Endothelial cell of umbilical vein (primary cell): ENCODE measurements around the gene ARHGAP27. TPM values are rescaled to one million over a fixed set of nuclear protein-coding genes. Genes with fewer than 3 reads are reported as not detected.

Source experiments
- BruUV-seq: library from RNA; stranded (reverse); fragments of 400-500 nt; replicated peaks from 2 replicates; lab custom pipeline; 2021; lab: Mats Ljungman, UMichigan
- CTCF ChIA-PET: fragments of 300-600, 350-600 bp; sonication (Branson Sonifier 250); formaldehyde crosslinking; loops from one replicate; lab custom pipeline; 2021; ENCODE audit warnings: antibody characterized with exemption, inconsistent platforms; lab: Charles Lee
- POLR2A ChIA-PET: fragments of 300-600, 350-600 bp; sonication (Branson Sonifier 250); formaldehyde crosslinking; loops from one replicate; lab custom pipeline; 2021; ENCODE audit warnings: antibody characterized with exemption, inconsistent platforms; lab: Charles Lee
- DNase-seq: peaks from one replicate; pipeline ENCODE4 v3.0.0-alpha.2; 2011; ENCODE audit warnings: low read depth, low spot score
- FAIRE-seq: peaks from 2 replicates; lab custom pipeline; 2011; peaks lifted over from hg19 to GRCh38; lab: Jason Lieb, UNC
- H2AFZ ChIP-seq: 2 replicates; pipeline ENCODE4 v1.6.0; 2012; ENCODE audit warnings: low read depth, low read length, control low read depth, inconsistent platforms
- H3K27ac ChIP-seq: 2 replicates; pipeline ENCODE4 v1.5.1; 2011; ENCODE audit warnings: low read depth, mild to moderate bottlenecking, control low read depth, low read length, moderate library complexity; ENCODE audit not compliant: insufficient read depth
- H3K27me3 ChIP-seq, 2 experiments: 2 replicates each; pipeline versions ENCODE4 v1.6.0 to v1.6.1; 2011; ENCODE audit warnings: low read length in 2 of 2, mixed read lengths in 1 of 2; ENCODE audit not compliant: control insufficient read depth in 2 of 2, insufficient read depth in 2 of 2
- H3K36me3 ChIP-seq, 2 experiments: 2 replicates in 1 of 2; 3 replicates in 1 of 2; pipeline ENCODE4 v1.5.1; 2011; ENCODE audit warnings: low read length in 2 of 2, mild to moderate bottlenecking in 1 of 2, moderate library complexity in 1 of 2; ENCODE audit not compliant: control insufficient read depth in 2 of 2, insufficient read depth in 2 of 2; ENCODE audit errors: extremely low read depth in 1 of 2
- H3K4me1 ChIP-seq: 3 replicates; pipeline ENCODE4 v1.5.1; 2011; ENCODE audit warnings: mild to moderate bottlenecking, low read length; ENCODE audit not compliant: control insufficient read depth, insufficient read depth; ENCODE audit errors: extremely low read depth
- H3K4me2 ChIP-seq: 2 replicates; pipeline ENCODE4 v1.6.1; 2011; ENCODE audit warnings: low read length, control low read depth, mixed read lengths; ENCODE audit not compliant: insufficient read depth
- H3K4me3 ChIP-seq, 3 experiments: fragments of 200-600 bp in 1 of 3; sonication (generic), shearing (Covaris generic) in 1 of 3; replicated peaks in 1 of 3; 2 replicates each; pipeline ENCODE4 v1.5.1; 2011 to 2016; ENCODE audit warnings: control low read depth in 3 of 3, low read length in 3 of 3, mild to moderate bottlenecking in 2 of 3, inconsistent platforms in 1 of 3, low read depth in 1 of 3, moderate library complexity in 1 of 3; ENCODE audit not compliant: insufficient read depth in 1 of 3
- H3K79me2 ChIP-seq: 2 replicates; pipeline ENCODE4 v1.6.0; 2012; ENCODE audit warnings: low read length, inconsistent platforms; ENCODE audit not compliant: control insufficient read depth, insufficient read depth
- H3K9ac ChIP-seq: replicated peaks from 2 replicates; pipeline ENCODE3; 2011; ENCODE audit warnings: low read length, control low read depth; ENCODE audit not compliant: insufficient read depth; ENCODE audit errors: extremely low read depth
- H3K9me1 ChIP-seq: replicated peaks from 3 replicates; pipeline ENCODE4 v1.6.0; 2011; ENCODE audit warnings: mild to moderate bottlenecking, low read length; ENCODE audit not compliant: control insufficient read depth, insufficient read depth; ENCODE audit errors: extremely low read depth
- H3K9me3 ChIP-seq: replicated peaks from 2 replicates; pipeline ENCODE4 v1.5.1; 2012; ENCODE audit warnings: low read length, inconsistent platforms; ENCODE audit not compliant: control insufficient read depth, insufficient read depth
- H4K20me1 ChIP-seq: replicated peaks from 2 replicates; pipeline ENCODE3; 2011; ENCODE audit warnings: mild to moderate bottlenecking, low read length; ENCODE audit not compliant: control insufficient read depth, insufficient read depth; ENCODE audit errors: extremely low read depth
- EZH2 ChIP-seq: IDR thresholded peaks from 2 replicates; pipeline ENCODE4 v1.6.1; 2012; ENCODE audit warnings: borderline replicate concordance, low read depth, mild to moderate bottlenecking, moderate library complexity, low read length, inconsistent platforms; ENCODE audit not compliant: severe bottlenecking
- FOS ChIP-seq: IDR thresholded peaks from 2 replicates; pipeline ENCODE4 v1.6.1; 2011; ENCODE audit warnings: mild to moderate bottlenecking, low read length, moderate library complexity, borderline replicate concordance; ENCODE audit not compliant: insufficient read depth
- JUN ChIP-seq: IDR thresholded peaks from 2 replicates; pipeline ENCODE4 v1.6.1; 2011; ENCODE audit warnings: borderline replicate concordance, low read depth; ENCODE audit not compliant: insufficient read length, insufficient read depth
- MYC ChIP-seq: IDR thresholded peaks from one replicate; pipeline ENCODE4 v1.6.1; 2011; ENCODE audit warnings: mild to moderate bottlenecking, low read depth, low read length
- POLR2AphosphoS5 ChIP-seq: IDR thresholded peaks from 2 replicates; pipeline ENCODE4 v1.6.1; 2012; ENCODE audit warnings: low read depth, mild to moderate bottlenecking, control low read depth, low read length, moderate library complexity; ENCODE audit not compliant: insufficient read depth
- dilution Hi-C: fragments of 300-500 bp; cut with MboI; formaldehyde crosslinking; loops from one replicate; pipeline ENCODE4 v1.15.0; 2019; ENCODE audit warnings: low sequenced_read_pairs; ENCODE audit not compliant: extremely low pct_ligation_motif_present
- intact Hi-C: fragments of 100-400 bp; cut with micrococcal nuclease; formaldehyde crosslinking; loops from one replicate; pipeline ENCODE4 v1.10.0; 2022
- polyA plus RNA-seq, 4 experiments: library from polyadenylated mRNA; depleted of rRNA in 3 of 4; stranded (reverse) in 3 of 4; unstranded in 1 of 4; fragments of >200 nt; gene quantifications; 2 replicates each; pipeline versions ENCODE4 v1.2.1 to v1.2.3, GENCODE V29; 2011 to 2012; ENCODE audit warnings: missing spikeins in 1 of 4
- total RNA-seq: library from RNA; stranded (reverse); gene quantifications from 2 replicates; pipeline ENCODE4 v1.2.3, GENCODE V29; 2021

Gene ARHGAP27
- total and polyA plus RNA-seq, 2 donors (not counting 3 experiments of a cell fraction or from before 2014, with no cell fraction given) = 21.0 to 47.0 TPM

DNA sequence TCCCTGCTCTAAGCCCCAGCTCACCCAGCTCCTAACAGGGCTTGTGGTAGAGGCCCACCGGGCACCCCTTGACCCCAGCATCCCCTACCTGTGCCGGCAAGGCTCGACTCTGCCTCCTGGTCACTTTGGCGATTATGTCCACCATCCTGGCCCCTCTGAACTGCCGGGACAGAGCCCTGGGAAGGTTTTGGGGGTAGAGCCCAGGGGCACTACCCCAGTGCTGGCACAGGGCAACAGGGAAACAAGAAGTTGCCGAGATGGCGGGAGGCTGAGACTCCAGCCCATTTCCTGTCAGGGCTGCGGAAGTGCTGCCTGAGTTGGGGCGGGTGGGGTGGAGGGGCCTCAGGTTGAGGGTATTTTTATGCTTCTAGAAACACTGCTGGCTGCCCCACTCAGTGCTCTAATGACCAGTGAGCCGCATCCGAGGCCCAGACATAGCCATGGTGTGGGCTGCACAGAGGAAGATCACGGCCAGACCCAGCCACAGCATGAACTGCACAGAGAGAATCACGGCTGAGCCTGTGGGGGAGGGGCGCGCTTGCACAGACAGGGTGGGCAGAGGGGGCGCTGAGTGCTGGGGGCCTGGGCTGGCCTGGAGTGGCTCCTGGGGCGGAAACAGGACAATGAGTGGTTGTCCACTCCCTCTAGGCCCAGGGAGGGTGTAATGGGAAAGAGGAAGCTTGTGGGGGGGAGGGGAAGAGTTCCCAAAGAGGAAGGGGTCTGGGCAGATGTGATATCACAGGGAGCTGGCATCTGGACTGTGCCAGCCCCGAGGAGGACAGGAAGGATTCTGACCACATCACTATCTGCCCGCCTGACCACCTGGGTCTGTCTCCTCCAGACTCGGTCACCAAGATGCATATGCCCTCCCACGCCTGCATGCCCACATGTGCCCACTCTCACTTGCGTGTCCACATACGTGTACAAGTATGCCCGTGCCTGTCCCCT lies 22.3 kb downstream of the ARHGAP27 start:
- Histone ChIP-seq H3K9ac (peak overlapping the region; percentile 40), H3K9me3 (no peaks in the 10 kb centered on the region), H3K36me3 (peaks cover 0 to 2% of the 10 kb centered on the region in 2 experiments), H3K27me3 (no peaks in the 10 kb centered on the region), H2AFZ (peak overlapping the region; percentile 86), H3K4me3 (peak overlapping the region in 1 of 3 experiments; percentile 15), H3K9me1 (no peaks in the 10 kb centered on the region), H3K79me2 (no peaks in the 10 kb centered on the region), H3K4me2 (peak overlapping the region; percentile 36), H3K4me1 (peaks cover 12% of the 10 kb centered on the region), H3K27ac (no peak overlapping the region), H4K20me1 (no peaks in the 10 kb centered on the region)
- intact Hi-C loops (no loop called here), dilution Hi-C loops (no loop called here)
- TF ChIP-seq POLR2AphosphoS5 = peak; percentile 14
- no peak for TF ChIP-seq JUN
- no peak for TF ChIP-seq FOS
- no peak for TF ChIP-seq EZH2
- TF ChIP-seq MYC = no peak
- no peak for DNase-seq
- CTCF ChIA-PET = interaction anchor here (1.5 kb wide), 1 partner anchor 191 kb away, joined by 4 read pairs; no protein-coding TSS in a partner anchor
- POLR2A ChIA-PET = no interaction called here
- FAIRE-seq = peak; percentile 79
- BruUV-seq = no TSS peak

DNA sequence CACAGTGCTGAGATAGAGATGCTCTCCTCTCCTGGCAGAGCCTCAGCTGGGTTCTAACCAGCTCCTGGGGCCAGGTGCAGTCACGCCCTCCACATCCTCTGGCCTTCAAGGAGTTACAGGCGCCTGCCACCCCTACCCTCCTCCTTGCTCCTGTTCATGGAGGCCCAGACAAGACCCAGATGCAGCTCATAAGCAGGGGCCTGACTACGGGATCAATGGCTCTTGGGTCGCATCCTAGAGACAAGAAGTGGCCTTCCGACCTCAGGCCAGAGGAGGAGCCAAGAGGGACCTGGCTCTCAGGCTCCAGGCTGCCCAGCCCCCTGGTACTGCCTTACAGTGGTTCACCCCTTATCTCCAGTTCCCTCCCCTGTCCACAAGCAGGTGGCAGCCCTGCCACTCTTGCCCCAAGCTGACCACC lies 23.0 kb downstream of the ARHGAP27 start:
- no peak overlapping the region for H3K9ac ChIP-seq
- no peaks in the 10 kb centered on the region for H3K79me2 ChIP-seq
- ChIA-PET CTCF (interaction anchor here (0.9 to 1.5 kb wide), 2 partner anchors 132 to 190 kb away, joined by 3 to 4 read pairs; no protein-coding TSS in a partner anchor), POLR2A (no interaction called here)
- FAIRE-seq (no peak), DNase-seq (no peak)
- peaks cover 12% of the 10 kb centered on the region for H3K4me1 ChIP-seq
- no peak overlapping the region for H3K4me3 ChIP-seq
- intact Hi-C loops (no loop called here), dilution Hi-C loops (no loop called here)
- H3K36me3 ChIP-seq = peaks cover 0 to 5% of the 10 kb centered on the region in 2 experiments
- TF ChIP-seq FOS (no peak), JUN (no peak)
- H3K9me1 ChIP-seq = no peaks in the 10 kb centered on the region
- H3K4me2 ChIP-seq = peak overlapping the region; percentile 36
- no peak overlapping the region for H3K27ac ChIP-seq
- no TSS peak for BruUV-seq
- H4K20me1 ChIP-seq = no peaks in the 10 kb centered on the region
- H3K27me3 ChIP-seq = no peaks in the 10 kb centered on the region
- H3K9me3 ChIP-seq = no peaks in the 10 kb centered on the region
- H2AFZ ChIP-seq = peak overlapping the region; percentile 86
